K562 (cell line): ENCODE data around the gene GDF15. TPM values are rescaled to one million over a fixed set of nuclear protein-coding genes. Genes with fewer than 3 reads are reported as not detected.

ENCODE experiments used
- ATAC-seq: fragments of 200-7000 bp; cut with Tn5 transposase; 3 replicates; pipeline ENCODE4 v1.9.1; 2020; ENCODE audit warnings: moderate library complexity
- BruUV-seq: library from RNA; stranded (reverse); fragments of 400-500 nt; replicated peaks from 2 replicates; lab custom pipeline; 2021; lab: Mats Ljungman, UMichigan
- CTCF ChIA-PET: fragments of 300-600 bp; formaldehyde crosslinking; extraction: SDS; loops from one replicate; lab custom pipeline; 2021; ENCODE audit warnings: low intra/inter-chr PET ratio; lab: Yijun Ruan, JAX
- POLR2A ChIA-PET: fragments of 300-600, 350-650 bp; sonication (Branson Sonifier 250); formaldehyde crosslinking; extraction: SDS; loops from one replicate; lab custom pipeline; 2021; ENCODE audit warnings: antibody characterized with exemption, inconsistent platforms; lab: Yijun Ruan, JAX
- DNase-seq, 4 experiments: peaks; one replicate each; pipeline versions ENCODE4 v3.0.0 to v3.0.0-alpha.2; 2011 to 2018; ENCODE audit warnings: low spot score in 3 of 4, mixed read lengths in 3 of 4; ENCODE audit errors: extremely low read depth in 1 of 4
- FAIRE-seq: peaks from 2 replicates; lab custom pipeline; 2011; peaks lifted over from hg19 to GRCh38; lab: Jason Lieb, UNC
- H2AFZ ChIP-seq: 2 replicates; pipeline ENCODE4 v1.6.0; 2011; ENCODE audit warnings: low read depth, low read length, control low read depth, inconsistent platforms
- H3K27ac ChIP-seq: fragments of 200-600 bp; 3 replicates; pipeline ENCODE4 v1.8.0; 2011; ENCODE audit warnings: low read depth, mild to moderate bottlenecking, control low read depth, inconsistent platforms, low read length, moderate library complexity, mixed read lengths; ENCODE audit errors: extremely low read depth
- H3K27me3 ChIP-seq, 2 experiments: fragments of 300-600 bp in 1 of 2; 2 replicates in 1 of 2; 3 replicates in 1 of 2; pipeline versions ENCODE4 v1.6.0 to v1.8.0; 2011; ENCODE audit warnings: inconsistent platforms in 2 of 2, low read length in 2 of 2, mild to moderate bottlenecking in 1 of 2, mixed read lengths in 1 of 2, moderate library complexity in 1 of 2; ENCODE audit not compliant: control insufficient read depth in 2 of 2, insufficient read depth in 2 of 2
- H3K36me3 ChIP-seq: fragments of 300-600 bp; 3 replicates; pipeline ENCODE4 v1.8.0; 2011; ENCODE audit warnings: mild to moderate bottlenecking, low read length, inconsistent platforms; ENCODE audit not compliant: control insufficient read depth, insufficient read depth
- H3K4me1 ChIP-seq, 2 experiments: fragments of 200-600 bp in 1 of 2; replicated peaks in 1 of 2; 2 replicates in 1 of 2; 3 replicates in 1 of 2; pipeline versions ENCODE4 v1.5.1 to v1.8.0; 2011; ENCODE audit warnings: inconsistent platforms in 2 of 2, low read length in 2 of 2, mild to moderate bottlenecking in 1 of 2, mixed read lengths in 1 of 2, moderate library complexity in 1 of 2; ENCODE audit not compliant: control insufficient read depth in 2 of 2, insufficient read depth in 2 of 2
- H3K4me2 ChIP-seq: 2 replicates; pipeline ENCODE4 v1.6.1; 2011; ENCODE audit warnings: low read length, control low read depth, inconsistent platforms, mixed read lengths; ENCODE audit not compliant: insufficient read depth
- H3K4me3 ChIP-seq: fragments of 200-600 bp; sonication (generic), shearing (Covaris generic); 2 replicates; pipeline ENCODE4 v1.5.1; 2016; ENCODE audit warnings: control low read depth, inconsistent platforms
- H3K79me2 ChIP-seq: fragments of 200-600 bp; 3 replicates; pipeline ENCODE4 v1.8.0; 2011; ENCODE audit warnings: low read length, inconsistent platforms; ENCODE audit not compliant: control insufficient read depth, insufficient read depth
- H3K9ac ChIP-seq, 2 experiments: 2 replicates each; pipeline versions ENCODE4 v1.6.0 to v1.6.1; 2011; ENCODE audit warnings: low read depth in 2 of 2, low read length in 2 of 2, control low read depth in 1 of 2, inconsistent platforms in 1 of 2, mild to moderate bottlenecking in 1 of 2, mixed read lengths in 1 of 2; ENCODE audit not compliant: insufficient read depth in 1 of 2
- H3K9me1 ChIP-seq: one replicate; pipeline ENCODE4 v1.6.0; 2011; ENCODE audit warnings: inconsistent platforms, mild to moderate bottlenecking, low read length, moderate library complexity; ENCODE audit not compliant: control insufficient read depth, insufficient read depth
- H3K9me3 ChIP-seq: replicated peaks from 2 replicates; pipeline ENCODE4 v1.5.1; 2011; ENCODE audit warnings: low read depth, low read length, inconsistent platforms; ENCODE audit not compliant: control insufficient read depth, insufficient read depth
- H4K20me1 ChIP-seq: replicated peaks from 2 replicates; pipeline ENCODE4 v1.6.1; 2011; ENCODE audit warnings: low read length, inconsistent platforms, mixed read lengths; ENCODE audit not compliant: control insufficient read depth, insufficient read depth
- CGGBP1 ChIP-seq: fragments of 250-450 bp; sonication (Bioruptor Pico); IDR thresholded peaks from 2 replicates; pipeline ENCODE4 v1.9.0; 2021; ENCODE audit warnings: mild to moderate bottlenecking
- ESRRB ChIP-seq: fragments of 250-450 bp; sonication (Bioruptor Pico); IDR thresholded peaks from 2 replicates; pipeline ENCODE4 v1.5.0; 2020; ENCODE audit warnings: mild to moderate bottlenecking, moderate library complexity, borderline replicate concordance
- MXI1 ChIP-seq: IDR thresholded peaks from 2 replicates; pipeline ENCODE4 v1.6.1; 2011; ENCODE audit warnings: low read depth, mild to moderate bottlenecking, improper control_type of control experiment, low read length
- PRMT5 ChIP-seq: sonication (generic); formaldehyde crosslinking; IDR thresholded peaks from 2 replicates; pipeline ENCODE4 v1.5.0; 2020; ENCODE audit warnings: missing genetic modification reagents
- RBM25 ChIP-seq: fragments of 200-400 bp; formaldehyde crosslinking; IDR thresholded peaks from 2 replicates; pipeline ENCODE4 v1.6.1; 2018; ENCODE audit warnings: low read length, low read depth, moderate library complexity; ENCODE audit not compliant: severe bottlenecking
- SMARCA5 ChIP-seq: fragments of 450-650 bp; IDR thresholded peaks from 2 replicates; pipeline ENCODE4 v1.6.1; 2016
- TCF7L2 ChIP-seq: fragments of 150-350 bp; IDR thresholded peaks from 2 replicates; pipeline ENCODE4 v1.6.1; 2016; ENCODE audit warnings: low read depth, mild to moderate bottlenecking, low read length, moderate library complexity
- TFAM ChIP-seq: fragments of 250-450 bp; sonication (Bioruptor Pico); conservative IDR thresholded peaks from 2 replicates; pipeline ENCODE4 v1.5.0; 2021; ENCODE audit warnings: mild to moderate bottlenecking, moderate library complexity
- ZFP91 ChIP-seq: sonication (generic); formaldehyde crosslinking; IDR thresholded peaks from 2 replicates; pipeline ENCODE4 v1.8.0; 2022; ENCODE audit warnings: mild to moderate bottlenecking, missing genetic modification reagents
- ZNF146 ChIP-seq: IDR thresholded peaks from one replicate; pipeline ENCODE4 v1.6.1; 2018; ENCODE audit warnings: missing compliant biosample characterization; ENCODE audit not compliant: unreplicated experiment
- ZNF507 ChIP-seq: conservative IDR thresholded peaks from 2 replicates; pipeline ENCODE4 v1.6.1; 2017; ENCODE audit warnings: missing genetic modification characterization, missing compliant biosample characterization
- WGBS: fragments of 100-300 bp; shearing (Covaris generic); methylation state at CpG from one replicate; pipeline ENCODE4 v1.1.6; 2016; ENCODE audit warnings: low coverage, mixed read lengths; ENCODE audit not compliant: insufficient coverage; ENCODE audit errors: missing lambda C conversion rate; 5-methylcytosine and 5-hydroxymethylcytosine counted together
- in situ Hi-C: fragments of 300-500 bp; cut with MboI; formaldehyde crosslinking; loops from 4 replicates; pipeline ENCODE4 v1.15.0; 2018; ENCODE audit warnings: inconsistent platforms, mixed read lengths
- intact Hi-C: fragments of 100-400 bp; cut with micrococcal nuclease; formaldehyde crosslinking; loops from 2 replicates; pipeline ENCODE4 v1.14.2; 2022
- polyA plus RNA-seq, 8 experiments: library from polyadenylated mRNA; depleted of rRNA in 4 of 8; stranded (reverse) in 5 of 8; unstranded in 3 of 8; fragments of >200 nt; fragmentation: Nextera tagmentation in 2 of 8; fragmentation: Illumina TruSeq in 1 of 8; extraction: Ambion mirVana in 2 of 8; extraction: Trizol in 1 of 8; gene quantifications; 2 replicates each; pipeline versions ENCODE4 v1.2.1 to v1.2.3, GENCODE V29; 2011 to 2014; ENCODE audit warnings: inconsistent platforms in 1 of 8, missing spikeins in 1 of 8
- total RNA-seq, 7 experiments: library from RNA; depleted of rRNA in 6 of 7; stranded (reverse); fragments of >200 nt in 6 of 7; fragmentation: Illumina TruSeq in 2 of 7; extraction: Trizol in 2 of 7; gene quantifications; 2 replicates each; pipeline versions ENCODE4 v1.2.1 to v1.2.3, GENCODE V29; 2011 to 2021; ENCODE audit warnings: low replicate concordance in 1 of 7

GDF15 gene
- total and polyA plus RNA-seq, 9 of the 15 experiments (the other 6 are each of a cell fraction or from before 2014, with no cell fraction given), result 2.3 to 82.4 (median 12.5) TPM

- no peak for TF ChIP-seq ESRRB
- no peak for TF ChIP-seq TCF7L2
- no peak for TF ChIP-seq ZNF507 (tag)
- TF ChIP-seq PRMT5, result no peak
- no peak for TF ChIP-seq MXI1
- TF ChIP-seq SMARCA5, result 0 out of 2 replicates have a peak, but pooled peaks have one; percentile 45
- TF ChIP-seq TFAM (CRISPR knock-in tag), result no peak
- TF ChIP-seq CGGBP1 (CRISPR knock-in tag), result no peak
Measured at GRCh38 chr19:18349524-18350128, 36.3 kb upstream of the GDF15 start (continued).

- Histone ChIP-seq H2AFZ (no peak overlapping the region), H3K9me3 (no peaks in the 10 kb centered on the region), H3K27me3 (no peaks in the 10 kb centered on the region), H3K27ac (no peak overlapping the region), H4K20me1 (no peaks in the 10 kb centered on the region), H3K4me1 (no peaks in the 10 kb centered on the region), H3K9me1 (no peaks in the 10 kb centered on the region), H3K79me2 (peaks cover 11% of the 10 kb centered on the region; the same call in 2 of the 3 replicates), H3K4me3 (no peak overlapping the region), H3K4me2 (no peak overlapping the region), H3K36me3 (peaks cover 38% of the 10 kb centered on the region), H3K9ac (no peak overlapping the region)
- ATAC-seq (no peak), DNase-seq (no peak), FAIRE-seq (no peak)
- in situ Hi-C loops (no loop called here), intact Hi-C loops (no loop called here)
- CTCF ChIA-PET, result interaction anchor here (0.6 kb wide), 1 partner anchor 22 kb away, joined by 3 read pairs; no protein-coding TSS in a partner anchor
- POLR2A ChIA-PET, result interaction anchor here (1.9 to 2.8 kb wide), 2 partner anchors 38 to 40 kb away, joined by 4 to 14 read pairs; no protein-coding TSS in a partner anchor
- 74% methylated on average over 8 of the region's 9 CpGs for WGBS
- BruUV-seq, result TSS peak; percentile 42
- TF ChIP-seq RBM25 (peak; percentile 27), ZNF146 (CRISPR knock-in tag) (peak; percentile 98), ZFP91 (no peak)
Measured at GRCh38 chr19:18350490-18350889, 35.5 kb upstream of the GDF15 start.
